CD1c-positive myeloid dendritic cell (primary cell): ENCODE data around the gene KCNN3.

Source experiments
- DNase-seq: peaks from one replicate; pipeline ENCODE4 v3.0.0-alpha.2; 2016; ENCODE audit errors: extremely low spot score

The KCNN3 gene

DNA sequence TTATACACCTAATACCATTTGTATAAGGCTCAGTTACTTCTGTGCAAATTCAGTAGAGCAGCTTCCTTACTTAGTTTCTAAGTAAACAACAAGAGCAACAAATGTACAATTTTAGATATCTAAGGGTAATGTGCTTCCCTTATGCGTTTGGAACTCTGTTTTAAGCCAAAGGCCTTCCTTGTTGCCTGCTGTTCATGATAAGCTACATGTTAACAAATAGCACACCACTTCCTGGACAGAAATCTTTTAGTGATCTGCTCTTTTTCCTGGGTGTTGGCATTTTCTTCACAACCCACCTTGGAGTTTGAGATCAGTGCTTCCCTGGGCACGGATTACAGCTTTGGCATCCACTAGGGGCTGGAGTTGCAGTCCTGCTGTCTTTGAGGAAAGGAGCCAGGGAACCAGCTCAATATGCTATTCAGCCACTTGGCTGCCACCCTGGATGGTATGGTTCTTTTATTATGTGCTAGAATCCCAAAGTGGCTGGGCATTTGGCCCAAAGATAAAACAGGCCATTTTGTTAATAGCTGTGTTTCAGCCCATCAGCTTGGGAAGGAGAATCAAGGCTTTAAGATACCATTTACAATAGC, 206.5 kb downstream of the KCNN3 start:
- no peak for DNase-seq

GRCh38 chr1:154661110-154661509, 209.0 kb downstream of the KCNN3 start:
- DNase-seq: no peak

GRCh38 chr1:154659823-154660592, 210.1 kb downstream of the KCNN3 start:
- DNase-seq: no peak

- peak; percentile 56 for DNase-seq
Measured at GRCh38 chr1:154657556-154657955, 212.5 kb downstream of the KCNN3 start.

DNA sequence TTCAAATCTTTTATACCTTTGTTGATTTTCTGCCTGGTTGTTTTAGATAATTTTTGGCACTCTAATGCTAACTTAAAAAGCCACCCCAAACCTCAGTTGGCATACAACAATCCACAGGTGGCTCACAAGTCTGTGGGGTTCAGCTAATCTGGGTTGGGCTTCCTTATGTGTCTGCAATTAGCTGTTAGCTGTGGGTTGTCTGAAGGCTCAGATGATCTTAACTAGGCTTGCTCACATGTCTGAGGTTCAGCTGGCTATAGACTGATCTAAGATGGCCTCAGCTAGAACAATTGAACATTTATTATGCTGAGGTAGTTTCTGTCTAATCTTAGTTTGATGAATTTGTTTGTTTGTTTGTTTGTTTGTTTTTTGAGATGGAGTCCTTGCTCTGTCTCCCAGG, 217.2 kb downstream of the KCNN3 start:
- no peak for DNase-seq
